Neuronal stem cell (in vitro differentiated cells): Measurements from ENCODE around the gene SHC1.

Experiments
- DNase-seq: peaks from one replicate; pipeline ENCODE4 v3.0.0-alpha.2; 2013; ENCODE audit warnings: low spot score
- H2AFZ ChIP-seq: one replicate; pipeline ENCODE4 v1.6.1; 2013; ENCODE audit warnings: mild to moderate bottlenecking, low read length, inconsistent platforms
- H2AK5ac ChIP-seq: 2 replicates; pipeline ENCODE4 v1.6.1; 2013; ENCODE audit warnings: low read depth, mild to moderate bottlenecking, inconsistent platforms, low read length, moderate library complexity, mixed read lengths
- H2BK120ac ChIP-seq: 2 replicates; pipeline ENCODE4 v1.6.1; 2013; ENCODE audit warnings: low read depth, mild to moderate bottlenecking, inconsistent platforms, low read length, moderate library complexity, mixed read lengths
- H2BK12ac ChIP-seq: one replicate; pipeline ENCODE4 v1.6.1; 2013; ENCODE audit warnings: low read length, inconsistent platforms
- H2BK15ac ChIP-seq: 2 replicates; pipeline ENCODE4 v1.6.1; 2013; ENCODE audit warnings: mild to moderate bottlenecking, low read length, inconsistent platforms, mixed read lengths
- H2BK5ac ChIP-seq: one replicate; pipeline ENCODE4 v1.6.1; 2013; ENCODE audit warnings: inconsistent platforms, mild to moderate bottlenecking, low read length, moderate library complexity
- H3K14ac ChIP-seq: one replicate; pipeline ENCODE4 v1.6.1; 2013; ENCODE audit warnings: low read length, inconsistent platforms
- H3K18ac ChIP-seq: 2 replicates; pipeline ENCODE4 v1.6.1; 2013; ENCODE audit warnings: low read length, inconsistent platforms
- H3K23ac ChIP-seq: 2 replicates; pipeline ENCODE4 v1.6.1; 2013; ENCODE audit warnings: low read depth, mild to moderate bottlenecking, mixed read lengths, low read length, inconsistent platforms; ENCODE audit not compliant: poor library complexity
- H3K27ac ChIP-seq: replicated peaks from 3 replicates; pipeline ENCODE4 v1.5.1; 2013; ENCODE audit warnings: low read length, inconsistent platforms
- H3K27me3 ChIP-seq, 3 experiments: 2 replicates each; pipeline ENCODE4 v1.6.1; 2013; ENCODE audit warnings: low read length in 3 of 3, mild to moderate bottlenecking in 2 of 3, inconsistent platforms in 1 of 3, low read depth in 1 of 3, mixed read lengths in 1 of 3, moderate library complexity in 1 of 3; ENCODE audit not compliant: control insufficient read depth in 3 of 3, insufficient read depth in 3 of 3
- H3K36me3 ChIP-seq, 2 donors: replicated peaks in 1 of 2; 2 replicates each; pipeline ENCODE4 v1.6.1; 2013; ENCODE audit warnings: low read length in 2 of 2; ENCODE audit not compliant: control insufficient read depth in 2 of 2, insufficient read depth in 2 of 2
- H3K4ac ChIP-seq: 2 replicates; pipeline ENCODE4 v1.6.1; 2013; ENCODE audit warnings: inconsistent platforms, mild to moderate bottlenecking, low read length, moderate library complexity
- H3K4me1 ChIP-seq, 2 donors: 1 replicate in 1 of 2; 2 replicates in 1 of 2; pipeline ENCODE4 v1.6.1; 2013; ENCODE audit warnings: low read length in 2 of 2, low read depth in 1 of 2; ENCODE audit not compliant: control insufficient read depth in 2 of 2, insufficient read depth in 1 of 2
- H3K4me2 ChIP-seq: one replicate; pipeline ENCODE4 v1.6.1; 2013; ENCODE audit warnings: mild to moderate bottlenecking, low read length, inconsistent platforms; ENCODE audit not compliant: insufficient read depth, poor library complexity, severe bottlenecking
- H3K4me3 ChIP-seq, 2 donors: 2 replicates each; pipeline ENCODE4 v1.5.1; 2013; ENCODE audit warnings: low read length in 2 of 2, mild to moderate bottlenecking in 2 of 2, inconsistent platforms in 1 of 2, moderate library complexity in 1 of 2
- H3K79me1 ChIP-seq: one replicate; pipeline ENCODE4 v1.6.1; 2013; ENCODE audit warnings: low read depth, mild to moderate bottlenecking, inconsistent platforms, low read length, moderate library complexity
- H3K9ac ChIP-seq: one replicate; pipeline ENCODE4 v1.6.1; 2013; ENCODE audit warnings: mild to moderate bottlenecking, low read depth, low read length, inconsistent platforms; ENCODE audit not compliant: poor library complexity
- H3K9me3 ChIP-seq, 2 donors: replicated peaks in 1 of 2; 2 replicates each; pipeline versions ENCODE3 to v1.6.1; 2013; ENCODE audit warnings: low read length in 2 of 2, mild to moderate bottlenecking in 2 of 2, inconsistent platforms in 1 of 2, low read depth in 1 of 2, mixed read lengths in 1 of 2, moderate library complexity in 1 of 2; ENCODE audit not compliant: control insufficient read depth in 2 of 2, insufficient read depth in 1 of 2
- H4K8ac ChIP-seq: one replicate; pipeline ENCODE4 v1.6.1; 2013; ENCODE audit warnings: low read depth, mild to moderate bottlenecking, inconsistent platforms, low read length, moderate library complexity
- H4K91ac ChIP-seq: one replicate; pipeline ENCODE4 v1.6.1; 2013; ENCODE audit warnings: low read length, low read depth, mild to moderate bottlenecking, inconsistent platforms; ENCODE audit not compliant: poor library complexity
- WGBS, 2 donors: extraction: QIAGEN DNeasy Blood & Tissue Kit; methylation state at CpG; one replicate each; pipeline ENCODE4 v1.1.7; 2013; ENCODE audit warnings: missing lambda C conversion rate in 2 of 2, mixed read lengths in 1 of 2; ENCODE audit not compliant: insufficient read length in 2 of 2, insufficient replicate concordance in 1 of 2; ENCODE audit errors: extremely low coverage in 2 of 2; 5-methylcytosine and 5-hydroxymethylcytosine counted together

Gene SHC1

GRCh38 chr1:154971341-154971998, 923 bp upstream of the SHC1 start:
- H3K4me3 ChIP-seq, result peak overlapping the region in 1 of 2 donors; percentile 50

GRCh38 chr1:154969860-154970452, 591 bp downstream of the SHC1 start:
- Histone ChIP-seq H3K4ac (no peak overlapping the region), H3K4me3 (peak overlapping the region; percentile 50 to 77), H4K8ac (no peak overlapping the region), H2AK5ac (peak overlapping the region; percentile 85), H3K18ac (peak overlapping the region; percentile 95), H2BK120ac (peak overlapping the region; percentile 44), H2BK15ac (peak overlapping the region; percentile 73), H2BK12ac (no peak overlapping the region), H3K9ac (peak overlapping the region; percentile 80), H4K91ac (no peak overlapping the region), H3K4me2 (peak overlapping the region; percentile 96), H3K14ac (peak overlapping the region; percentile 58), H2BK5ac (peak overlapping the region; percentile 77), H3K4me1 (peaks cover 27 to 30% of the 10 kb centered on the region in 2 donors), H3K23ac (peak overlapping the region; percentile 13), H3K27me3 (no peaks in the 10 kb centered on the region), H3K36me3 (peaks cover 15 to 41% of the 10 kb centered on the region in 2 donors), H3K79me1 (peaks cover 9% of the 10 kb centered on the region), H3K9me3 (no peaks in the 10 kb centered on the region), H2AFZ (no peak overlapping the region), H3K27ac (no peak overlapping the region)
- DNase-seq, result no peak
- WGBS, 2 donors, result no CpG with 5 or more reads among the region's 22 CpGs

More at GRCh38 chr1:154971341-154971998, 923 bp upstream of the SHC1 start:
- Histone ChIP-seq H2AFZ (no peak overlapping the region), H3K9ac (peak overlapping the region; percentile 38), H3K4me2 (peak overlapping the region; percentile 96), H3K4ac (no peak overlapping the region), H3K18ac (peak overlapping the region; percentile 93), H2BK12ac (peak overlapping the region; percentile 70), H3K23ac (peak overlapping the region; percentile 36), H3K27me3 (no peaks in the 10 kb centered on the region), H2BK5ac (peak overlapping the region; percentile 57), H3K4me1 (peaks cover 29 to 38% of the 10 kb centered on the region in 2 donors), H2BK120ac (peak overlapping the region; percentile 72), H3K36me3 (peaks cover 5 to 31% of the 10 kb centered on the region in 2 donors), H4K8ac (peak overlapping the region; percentile 33), H3K9me3 (no peaks in the 10 kb centered on the region), H2BK15ac (peak overlapping the region; percentile 1), H3K79me1 (peaks cover 9% of the 10 kb centered on the region), H3K14ac (no peak overlapping the region), H4K91ac (peak overlapping the region; percentile 64), H2AK5ac (peak overlapping the region; percentile 3), H3K27ac (peak overlapping the region; percentile 74)
- DNase-seq, result no peak
- WGBS, 2 donors, result no CpG with 5 or more reads among the region's 10 CpGs

- Histone ChIP-seq H2AK5ac (peak overlapping the region; percentile 34), H3K4ac (no peak overlapping the region), H2BK5ac (no peak overlapping the region), H3K9me3 (no peaks in the 10 kb centered on the region), H3K79me1 (peaks cover 9% of the 10 kb centered on the region), H4K91ac (no peak overlapping the region), H3K27me3 (no peaks in the 10 kb centered on the region), H3K23ac (peak overlapping the region; percentile 25), H3K4me3 (peak overlapping the region; percentile 50 to 77), H3K18ac (peak overlapping the region; percentile 40), H2BK12ac (no peak overlapping the region), H3K4me1 (peaks cover 27 to 30% of the 10 kb centered on the region in 2 donors), H2BK120ac (no peak overlapping the region), H3K4me2 (peak overlapping the region; percentile 96), H3K14ac (no peak overlapping the region), H3K27ac (no peak overlapping the region), H4K8ac (no peak overlapping the region), H3K9ac (peak overlapping the region; percentile 80), H2AFZ (no peak overlapping the region), H3K36me3 (peaks cover 19 to 48% of the 10 kb centered on the region in 2 donors), H2BK15ac (peak overlapping the region; percentile 22)
- no peak for DNase-seq
- no CpG with 5 or more reads among the region's 5 CpGs for WGBS, 2 donors
These were observed 1.3 kb downstream of the SHC1 start for GRCh38 chr1:154969246-154969645.

- peak overlapping the region; percentile 50 to 77 for H3K4me3 ChIP-seq
- WGBS, 2 donors, result no CpG with 5 or more reads among the region's 3 CpGs
These were observed 1.8 kb downstream of the SHC1 start for GRCh38 chr1:154968731-154969130.

More at GRCh38 chr1:154968731-154969130, 1.8 kb downstream of the SHC1 start:
- peaks cover 27 to 30% of the 10 kb centered on the region in 2 donors for H3K4me1 ChIP-seq
- H2AFZ ChIP-seq, result no peak overlapping the region
- peaks cover 9% of the 10 kb centered on the region for H3K79me1 ChIP-seq
- no peak overlapping the region for H2BK12ac ChIP-seq
- H3K4ac ChIP-seq, result no peak overlapping the region
- H4K91ac ChIP-seq, result no peak overlapping the region
- H2AK5ac ChIP-seq, result peak overlapping the region; percentile 34
- no peak overlapping the region for H2BK15ac ChIP-seq
- peak overlapping the region; percentile 96 for H3K4me2 ChIP-seq
- H4K8ac ChIP-seq, result no peak overlapping the region
- H3K23ac ChIP-seq, result no peak overlapping the region
- H3K9me3 ChIP-seq, result no peaks in the 10 kb centered on the region
- no peak overlapping the region for H2BK5ac ChIP-seq
- H3K14ac ChIP-seq, result no peak overlapping the region
- no peak overlapping the region for H3K18ac ChIP-seq
- DNase-seq, result no peak
- H3K27ac ChIP-seq, result no peak overlapping the region
- H3K36me3 ChIP-seq, result peaks cover 21 to 53% of the 10 kb centered on the region in 2 donors
- no peak overlapping the region for H2BK120ac ChIP-seq
- H3K27me3 ChIP-seq, result no peaks in the 10 kb centered on the region
- H3K9ac ChIP-seq, result peak overlapping the region; percentile 65
